Endothelial cell (in vitro differentiated cells): ENCODE measurements around the gene CHRNA4. TPM values are rescaled to one million over a fixed set of nuclear protein-coding genes. Genes with fewer than 3 reads are reported as not detected.
A peak's percentile ranks its signal among the peaks of the same experiment; 100 is the strongest.

Experiments
- DNase-seq: peaks from one replicate; pipeline ENCODE4 v3.0.0; 2021; ENCODE audit warnings: low spot score
- H3K27ac Mint-ChIP-seq: one replicate; pipeline ENCODE4 v1.8.0; 2021; ENCODE audit warnings: mixed read lengths, inconsistent platforms; ENCODE audit not compliant: unreplicated experiment
- H3K27me3 Mint-ChIP-seq: one replicate; pipeline ENCODE4 v1.8.0; 2021; ENCODE audit warnings: mild to moderate bottlenecking, moderate library complexity, mixed read lengths, inconsistent platforms; ENCODE audit not compliant: unreplicated experiment
- H3K36me3 Mint-ChIP-seq: one replicate; pipeline ENCODE4 v1.8.0; 2021; ENCODE audit warnings: mild to moderate bottlenecking, low read depth, mixed read lengths, inconsistent platforms; ENCODE audit not compliant: unreplicated experiment
- H3K4me1 Mint-ChIP-seq: one replicate; pipeline ENCODE4 v1.8.0; 2021; ENCODE audit warnings: mild to moderate bottlenecking, mixed read lengths, inconsistent platforms; ENCODE audit not compliant: unreplicated experiment
- H3K4me3 Mint-ChIP-seq: one replicate; pipeline ENCODE4 v1.8.0; 2021; ENCODE audit warnings: mild to moderate bottlenecking, mixed read lengths, inconsistent platforms; ENCODE audit not compliant: unreplicated experiment
- H3K9me3 Mint-ChIP-seq: one replicate; pipeline ENCODE4 v1.8.0; 2021; ENCODE audit warnings: mixed read lengths, inconsistent platforms; ENCODE audit not compliant: unreplicated experiment
- CTCF ChIP-seq: fragments of 200-600 bp; sonication (generic); IDR thresholded peaks from one replicate; pipeline ENCODE4 v1.5.0; 2021; ENCODE audit warnings: antibody characterized with exemption; ENCODE audit not compliant: unreplicated experiment
- total RNA-seq: library from RNA; stranded (reverse); fragmentation: NEBNext Ultra II Directional; extraction: Animal tissue kit (Norgen Biotek cat#: 25700); gene quantifications from one replicate; pipeline ENCODE4 v1.2.1, GENCODE V29; 2021; ENCODE audit not compliant: unreplicated experiment

The CHRNA4 gene
- total RNA-seq, 1 donor from 2014 or later = 2.6 TPM

DNA sequence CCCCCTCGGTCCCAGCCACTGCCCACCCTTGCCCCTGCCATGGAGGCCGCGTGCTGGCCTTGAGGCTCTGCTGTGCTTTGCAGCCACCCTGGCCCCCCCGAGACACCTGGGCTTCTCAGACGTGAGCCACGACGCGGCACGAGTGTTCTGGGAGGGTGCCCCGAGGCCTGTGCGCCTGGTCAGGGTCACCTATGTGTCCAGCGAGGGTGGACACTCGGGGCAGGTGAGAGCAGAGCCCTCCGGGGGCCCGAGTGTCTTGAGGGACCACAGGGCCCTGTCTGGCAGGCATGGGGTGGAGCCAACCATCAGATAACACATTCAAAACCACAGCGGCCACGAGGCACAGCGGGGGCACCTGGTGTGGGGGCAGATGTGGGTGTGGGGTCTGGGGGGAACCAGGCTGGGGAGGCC, 49.3 kb downstream of the CHRNA4 start:
- H3K27ac Mint-ChIP-seq = no peak overlapping the region
- H3K4me1 Mint-ChIP-seq = no peaks in the 10 kb centered on the region

DNA sequence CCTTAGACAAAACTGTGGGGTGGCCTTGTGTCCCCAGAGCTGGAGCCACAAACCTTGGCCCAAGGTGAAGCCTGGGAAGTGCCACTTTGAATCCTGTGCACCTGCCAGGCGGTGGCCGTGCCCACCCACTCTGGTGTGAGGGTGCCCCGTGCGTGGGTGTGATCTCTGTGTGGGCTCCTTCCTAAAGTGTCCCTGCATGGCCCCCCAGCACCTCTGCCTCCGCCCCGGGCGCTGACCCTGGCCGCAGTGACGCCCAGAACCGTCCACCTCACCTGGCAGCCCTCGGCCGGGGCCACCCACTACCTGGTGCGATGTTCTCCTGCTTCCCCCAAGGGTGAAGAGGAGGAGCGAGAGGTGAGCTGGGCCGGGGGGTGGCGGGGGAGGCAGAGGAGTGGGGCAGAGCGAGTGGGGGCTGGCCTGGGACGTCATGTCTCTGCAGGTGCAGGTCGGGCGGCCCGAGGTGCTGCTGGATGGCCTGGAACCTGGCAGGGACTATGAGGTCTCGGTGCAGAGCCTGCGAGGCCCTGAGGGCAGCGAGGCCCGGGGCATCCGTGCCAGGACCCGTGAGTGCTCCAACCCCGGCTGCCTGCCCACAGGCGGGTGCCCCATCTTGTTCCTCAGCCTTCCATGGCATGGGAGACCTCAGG, 49.8 kb downstream of the CHRNA4 start:
- no peaks in the 10 kb centered on the region for H3K36me3 Mint-ChIP-seq
- H3K27me3 Mint-ChIP-seq = peaks cover 3% of the 10 kb centered on the region
- H3K4me3 Mint-ChIP-seq = no peak overlapping the region
- TF ChIP-seq CTCF = no peak
- peak overlapping the region; percentile 24 for H3K27ac Mint-ChIP-seq
- no peak for DNase-seq
- no peaks in the 10 kb centered on the region for H3K9me3 Mint-ChIP-seq
- H3K4me1 Mint-ChIP-seq = no peaks in the 10 kb centered on the region

More for the DNA sequence above, 49.3 kb downstream of the CHRNA4 start:
- Mint-ChIP-seq H3K9me3 (no peaks in the 10 kb centered on the region), H3K36me3 (no peaks in the 10 kb centered on the region), H3K27me3 (peaks cover 3% of the 10 kb centered on the region), H3K4me3 (no peak overlapping the region)
- TF ChIP-seq CTCF = no peak
- DNase-seq = no peak

- Mint-ChIP-seq H3K27me3 (peaks cover 3% of the 10 kb centered on the region), H3K4me1 (no peaks in the 10 kb centered on the region), H3K27ac (peak overlapping the region; percentile 24), H3K36me3 (no peaks in the 10 kb centered on the region), H3K4me3 (no peak overlapping the region), H3K9me3 (no peaks in the 10 kb centered on the region)
- DNase-seq = no peak
- no peak for TF ChIP-seq CTCF
These were observed 50.7 kb downstream of the CHRNA4 start for GRCh38 chr20:63310265-63310991.

GRCh38 chr20:63309261-63310071, 51.7 kb downstream of the CHRNA4 start:
- Mint-ChIP-seq H3K27me3 (peaks cover 9% of the 10 kb centered on the region), H3K4me1 (no peaks in the 10 kb centered on the region), H3K27ac (no peak overlapping the region), H3K9me3 (no peaks in the 10 kb centered on the region), H3K36me3 (no peaks in the 10 kb centered on the region), H3K4me3 (no peak overlapping the region)
- TF ChIP-seq CTCF = peak; percentile 92
- peak; percentile 63 for DNase-seq
